Adrenal gland (tissue), 12 donors: ENCODE data around the gene MADCAM1. TPM values are rescaled to one million over a fixed set of nuclear protein-coding genes. Genes with fewer than 3 reads are reported as not detected.

Experiments
- DNase-seq, 7 donors: peaks; one replicate each; pipeline ENCODE4 v3.0.0-alpha.2; 2019 to 2020
- H3K27ac ChIP-seq, 5 donors: fragments of 200-600 bp; sonication (generic) in 4 of 5; 1 replicate in 3 of 5; 2 replicates in 2 of 5; pipeline versions ENCODE4 v1.5.1 to v1.8.0; 2016 to 2020; ENCODE audit warnings: mild to moderate bottlenecking in 1 of 5
- H3K27me3 ChIP-seq: fragments of 200-600 bp; 2 replicates; pipeline ENCODE4 v1.8.0; 2021
- H3K36me3 ChIP-seq, 2 donors: fragments of 200-600 bp; replicated peaks in 1 of 2; 1 replicate in 1 of 2; 2 replicates in 1 of 2; pipeline versions ENCODE4 v1.5.1 to v1.8.0; 2018 to 2022
- H3K4me1 ChIP-seq, 2 donors: fragments of 200-600 bp; replicated peaks in 1 of 2; 1 replicate in 1 of 2; 2 replicates in 1 of 2; pipeline versions ENCODE4 v1.5.1 to v1.8.0; 2018 to 2021
- H3K4me3 ChIP-seq, 4 donors: fragments of 200-600 bp; sonication (generic) in 3 of 4; one replicate each; pipeline ENCODE4 v1.5.1; 2016 to 2018
- H3K9me3 ChIP-seq, 3 donors: fragments of 200-600 bp; sonication (generic) in 1 of 3; replicated peaks in 1 of 3; 1 replicate in 2 of 3; 2 replicates in 1 of 3; pipeline versions ENCODE4 v1.5.1 to v1.8.0; 2016 to 2021
- POLR2A ChIP-seq, 2 donors: fragments of 450-650 bp; IDR thresholded peaks; one replicate each; pipeline ENCODE4 v1.6.1; 2017; ENCODE audit warnings: antibody characterized with exemption in 2 of 2, mild to moderate bottlenecking in 2 of 2, moderate library complexity in 1 of 2
- WGBS, 4 donors: extraction: QIAGEN DNeasy Blood & Tissue Kit in 2 of 4; methylation state at CpG; one replicate each; pipeline versions ENCODE4 v1.1.5 to v1.1.7; 2013 to 2017; 5-methylcytosine and 5-hydroxymethylcytosine counted together
- intact Hi-C, 2 donors: fragments of 100-400 bp; cut with DNase I; formaldehyde crosslinking; loops; one replicate each; pipeline versions ENCODE4 v1.14.1 to v1.15.0; 2022 to 2023
- polyA plus RNA-seq, 3 donors: library from polyadenylated mRNA; stranded (reverse); fragments of 200-250 nt in 2 of 3; fragments of 350-450 nt in 1 of 3; fragmentation: Illumina TruSeq in 1 of 3; extraction: RNeasy Lipid Tissue Mini Kit (QIAGEN cat#74804) in 1 of 3; gene quantifications; one replicate each; pipeline ENCODE4 v1.2.3, GENCODE V29; 2013 to 2014
- total RNA-seq, 9 donors: library from RNA; depleted of rRNA in 4 of 9; stranded (reverse); fragments of >200 nt in 4 of 9; fragments of 120-200 nt in 1 of 9; fragmentation: NEBNext Ultra II Directional in 1 of 9; extraction: Animal tissue kit (Norgen Biotek cat#: 25700) in 1 of 9; gene quantifications; one replicate each; pipeline versions ENCODE4 v1.1.0 to v1.2.4, GENCODE V29; 2013 to 2023
- TF ChIP-seq, protein P1 (sequence below), 6 experiments: fragments of 450-650 bp in 4 of 6; fragments of 200-600 bp in 2 of 6; sonication (generic) in 1 of 6; IDR thresholded peaks; 1 replicate in 5 of 6; 2 replicates in 1 of 6; pipeline versions ENCODE4 v1.5.1 to v1.8.0; 2016 to 2021; ENCODE audit warnings: antibody characterized with exemption in 6 of 6, mild to moderate bottlenecking in 2 of 6, moderate library complexity in 1 of 6
- donor health status: healthy with polysubstance abuse.
- donor health status: Bipolar disorder and iron deficiency.
- donor health status: DM: yes; HTN: yes; CAD: no.
- donor health status: DM: no; HTN: no; CAD: no.
- donor health status: DM: no; HTN: no; CAD: no.
- donor health status: DM: yes; HTN: yes; CAD: no.

The MADCAM1 gene
- total and polyA plus RNA-seq, 12 donors: 0.14 to 4.8 (median 0.92) TPM; not detected in 2

- H3K4me3 ChIP-seq: no peak overlapping the region
Observed at GRCh38 chr19:497491-497868, 1.2 kb downstream of the MADCAM1 start.

DNA sequence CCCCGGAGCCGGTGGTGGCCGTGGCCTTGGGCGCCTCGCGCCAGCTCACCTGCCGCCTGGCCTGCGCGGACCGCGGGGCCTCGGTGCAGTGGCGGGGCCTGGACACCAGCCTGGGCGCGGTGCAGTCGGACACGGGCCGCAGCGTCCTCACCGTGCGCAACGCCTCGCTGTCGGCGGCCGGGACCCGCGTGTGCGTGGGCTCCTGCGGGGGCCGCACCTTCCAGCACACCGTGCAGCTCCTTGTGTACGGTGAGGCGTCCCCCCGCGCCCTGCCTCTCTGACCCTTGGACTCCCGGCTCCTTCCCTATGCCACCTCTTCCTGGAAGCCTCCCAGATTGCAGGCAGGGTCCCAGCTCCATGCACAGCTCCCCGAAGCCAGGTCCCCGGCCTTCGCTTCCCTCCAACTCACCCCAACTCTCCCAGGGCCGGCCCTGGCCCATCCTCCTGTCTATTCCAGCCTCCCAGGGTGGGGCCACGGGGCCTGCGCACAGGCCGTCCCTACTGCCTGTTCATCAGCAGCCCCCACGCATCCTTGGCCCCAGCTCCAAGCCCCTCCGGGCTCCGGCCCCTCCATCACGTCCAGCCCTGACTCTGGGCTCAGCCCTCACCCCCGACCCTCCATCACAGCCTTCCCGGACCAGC, 1.7 kb downstream of the MADCAM1 start:
- H3K9me3 ChIP-seq: no peaks in the 10 kb centered on the region
- intact Hi-C loops: loop anchor here in 1 of 2 donors (10.0 kb wide), 1 partner anchor 153 kb away; the partner anchor contains the start of gene MIER2
- TF ChIP-seq POLR2A (IDR thresholded peaks at IDR 0.05): no peak
- TF ChIP-seq, protein P1, sequence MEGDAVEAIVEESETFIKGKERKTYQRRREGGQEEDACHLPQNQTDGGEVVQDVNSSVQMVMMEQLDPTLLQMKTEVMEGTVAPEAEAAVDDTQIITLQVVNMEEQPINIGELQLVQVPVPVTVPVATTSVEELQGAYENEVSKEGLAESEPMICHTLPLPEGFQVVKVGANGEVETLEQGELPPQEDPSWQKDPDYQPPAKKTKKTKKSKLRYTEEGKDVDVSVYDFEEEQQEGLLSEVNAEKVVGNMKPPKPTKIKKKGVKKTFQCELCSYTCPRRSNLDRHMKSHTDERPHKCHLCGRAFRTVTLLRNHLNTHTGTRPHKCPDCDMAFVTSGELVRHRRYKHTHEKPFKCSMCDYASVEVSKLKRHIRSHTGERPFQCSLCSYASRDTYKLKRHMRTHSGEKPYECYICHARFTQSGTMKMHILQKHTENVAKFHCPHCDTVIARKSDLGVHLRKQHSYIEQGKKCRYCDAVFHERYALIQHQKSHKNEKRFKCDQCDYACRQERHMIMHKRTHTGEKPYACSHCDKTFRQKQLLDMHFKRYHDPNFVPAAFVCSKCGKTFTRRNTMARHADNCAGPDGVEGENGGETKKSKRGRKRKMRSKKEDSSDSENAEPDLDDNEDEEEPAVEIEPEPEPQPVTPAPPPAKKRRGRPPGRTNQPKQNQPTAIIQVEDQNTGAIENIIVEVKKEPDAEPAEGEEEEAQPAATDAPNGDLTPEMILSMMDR (IDR thresholded peaks at IDR 0.05): no peak
- peaks cover 2 to 9% of the 10 kb centered on the region in 2 donors for H3K4me1 ChIP-seq
- 6 to 10% (median 7%) methylated on average over 7 to 50 of the region's 50 CpGs for WGBS, 4 donors
- no peak overlapping the region for H3K27ac ChIP-seq
- H3K4me3 ChIP-seq: no peak overlapping the region
- no peak for DNase-seq
- peaks cover 19% of the 10 kb centered on the region for H3K27me3 ChIP-seq
- no peaks in the 10 kb centered on the region for H3K36me3 ChIP-seq

More at GRCh38 chr19:497491-497868, 1.2 kb downstream of the MADCAM1 start:
- Histone ChIP-seq H3K27ac (no peak overlapping the region), H3K9me3 (no peaks in the 10 kb centered on the region), H3K4me1 (peaks cover 2 to 9% of the 10 kb centered on the region in 2 donors), H3K36me3 (no peaks in the 10 kb centered on the region), H3K27me3 (peaks cover 19% of the 10 kb centered on the region)
- TF ChIP-seq POLR2A (IDR thresholded peaks at IDR 0.05): no peak
- TF ChIP-seq, protein P1 (IDR thresholded peaks at IDR 0.05): no peak
- intact Hi-C loops: loop anchor here in 1 of 2 donors (10.0 kb wide), 1 partner anchor 153 kb away; the partner anchor contains the start of gene MIER2
- WGBS, 4 donors: 0 to 2% (median 1%) methylated on average over 3 to 32 of the region's 36 CpGs; no CpG with 5 or more reads in 1 of the 4 donors
- DNase-seq: no peak

DNA sequence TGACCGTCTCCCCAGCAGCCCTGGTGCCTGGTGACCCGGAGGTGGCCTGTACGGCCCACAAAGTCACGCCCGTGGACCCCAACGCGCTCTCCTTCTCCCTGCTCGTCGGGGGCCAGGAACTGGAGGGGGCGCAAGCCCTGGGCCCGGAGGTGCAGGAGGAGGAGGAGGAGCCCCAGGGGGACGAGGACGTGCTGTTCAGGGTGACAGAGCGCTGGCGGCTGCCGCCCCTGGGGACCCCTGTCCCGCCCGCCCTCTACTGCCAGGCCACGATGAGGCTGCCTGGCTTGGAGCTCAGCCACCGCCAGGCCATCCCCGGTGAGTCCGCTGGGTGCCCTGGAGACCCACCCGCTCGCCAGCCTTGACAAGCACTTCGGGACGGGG, 2.2 kb downstream of the MADCAM1 start:
- H3K36me3 ChIP-seq: no peaks in the 10 kb centered on the region
- peaks cover 19% of the 10 kb centered on the region for H3K27me3 ChIP-seq
- no peak for DNase-seq
- no peak for TF ChIP-seq POLR2A (IDR thresholded peaks at IDR 0.05)
- TF ChIP-seq, protein P1 (IDR thresholded peaks at IDR 0.05): no peak
- intact Hi-C loops: loop anchor here in 1 of 2 donors (10.0 kb wide), 1 partner anchor 154 kb away; the partner anchor contains the start of gene MIER2
- peaks cover 2 to 9% of the 10 kb centered on the region in 2 donors for H3K4me1 ChIP-seq
- WGBS, 4 donors: 0 to 20% (median 17%) methylated on average over 7 to 26 of the region's 26 CpGs; no CpG with 5 or more reads in 1 of the 4 donors
- H3K9me3 ChIP-seq: no peaks in the 10 kb centered on the region
- H3K4me3 ChIP-seq: no peak overlapping the region
- H3K27ac ChIP-seq: no peak overlapping the region

DNA sequence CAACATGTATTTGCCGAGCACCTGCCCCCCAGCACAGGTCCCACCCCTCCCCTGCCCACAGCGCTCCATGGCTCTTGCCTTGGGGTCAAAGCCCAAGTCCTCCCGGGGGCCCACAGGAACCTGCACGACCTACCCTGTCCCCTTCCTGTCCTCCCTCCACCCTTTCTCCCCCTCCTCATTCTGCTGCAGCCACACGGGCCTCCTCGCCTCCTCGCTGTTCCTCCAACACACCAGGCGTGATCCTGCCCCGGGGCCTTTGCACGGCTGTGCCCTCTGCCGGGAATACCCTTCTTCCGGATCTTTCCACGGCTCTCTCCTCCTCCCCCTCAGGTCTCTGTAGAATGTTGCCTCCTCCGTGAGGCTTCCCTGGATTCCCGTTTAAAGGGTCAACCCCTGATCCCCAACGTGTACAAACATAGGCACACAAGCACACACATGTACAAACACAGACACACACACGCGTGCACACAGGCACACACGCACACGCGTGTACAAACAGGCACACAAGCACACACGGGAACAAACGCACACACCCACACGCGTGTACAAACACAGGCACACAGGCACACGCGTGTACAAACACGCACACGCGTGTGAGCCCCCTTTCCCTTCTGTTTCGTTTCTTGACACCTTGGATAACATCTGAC, 2.8 kb downstream of the MADCAM1 start:
- peaks cover 19% of the 10 kb centered on the region for H3K27me3 ChIP-seq
- WGBS, 4 donors: 71 to 83% (median 75%) methylated on average over 30 to 31 of the region's 31 CpGs
- TF ChIP-seq, protein P1 (IDR thresholded peaks at IDR 0.05): no peak
- TF ChIP-seq POLR2A (IDR thresholded peaks at IDR 0.05): no peak

More for the DNA sequence above, 2.8 kb downstream of the MADCAM1 start:
- H3K27ac ChIP-seq: no peak overlapping the region
- intact Hi-C loops: loop anchor here in 1 of 2 donors (10.0 kb wide), 1 partner anchor 154 kb away; the partner anchor contains the start of gene MIER2
- no peak overlapping the region for H3K4me3 ChIP-seq
- H3K4me1 ChIP-seq: peaks cover 2 to 9% of the 10 kb centered on the region in 2 donors
- no peak for DNase-seq
- no peaks in the 10 kb centered on the region for H3K9me3 ChIP-seq
- H3K36me3 ChIP-seq: no peaks in the 10 kb centered on the region
